Measurements from ENCODE around the gene RNF175.
A peak's percentile ranks its signal among the peaks of the same experiment; 100 is the strongest.

RNF175 gene

GRCh38 chr4:153750197-153750817, 9.5 kb downstream of the RNF175 start:
- peak; percentile 71 for FAIRE-seq

GRCh38 chr4:153748378-153748777, 11.4 kb downstream of the RNF175 start:
- FAIRE-seq (no peak), DNase-seq (ENCODE audit: extremely low spot score, insufficient read length, low read depth) (no peak)

More at GRCh38 chr4:153750197-153750817, 9.5 kb downstream of the RNF175 start:
- DNase-seq (ENCODE audit: extremely low spot score, insufficient read length, low read depth): peak; percentile 44

DNA sequence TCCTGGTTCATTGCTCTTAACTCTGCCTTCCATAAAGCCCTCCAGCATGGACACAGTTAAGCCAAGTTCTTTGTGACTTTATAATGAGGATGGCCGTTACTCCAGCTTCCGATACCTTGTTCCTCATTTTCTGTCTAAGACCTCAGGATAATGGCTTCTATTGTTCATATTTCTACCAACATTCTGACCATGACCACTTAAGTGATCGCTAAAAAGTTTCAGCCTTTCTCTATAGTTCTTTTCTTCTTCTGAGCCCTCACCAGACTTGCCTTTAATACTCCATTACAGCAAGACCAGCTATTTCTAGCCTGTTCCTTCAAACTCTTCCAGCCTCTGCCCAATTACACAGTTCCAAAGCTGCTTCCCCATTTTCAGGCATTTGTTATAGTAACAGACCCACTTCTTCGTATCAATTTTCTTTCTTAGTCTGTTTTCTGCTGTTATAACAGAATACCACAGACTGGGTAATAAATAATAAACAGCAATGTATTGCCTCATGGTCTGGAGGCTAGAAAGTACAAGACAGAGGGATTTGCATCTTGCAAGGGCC, 12.3 kb downstream of the RNF175 start:
- DNase-seq (ENCODE audit: extremely low spot score, insufficient read length, low read depth) (no peak), FAIRE-seq (no peak)

DNA sequence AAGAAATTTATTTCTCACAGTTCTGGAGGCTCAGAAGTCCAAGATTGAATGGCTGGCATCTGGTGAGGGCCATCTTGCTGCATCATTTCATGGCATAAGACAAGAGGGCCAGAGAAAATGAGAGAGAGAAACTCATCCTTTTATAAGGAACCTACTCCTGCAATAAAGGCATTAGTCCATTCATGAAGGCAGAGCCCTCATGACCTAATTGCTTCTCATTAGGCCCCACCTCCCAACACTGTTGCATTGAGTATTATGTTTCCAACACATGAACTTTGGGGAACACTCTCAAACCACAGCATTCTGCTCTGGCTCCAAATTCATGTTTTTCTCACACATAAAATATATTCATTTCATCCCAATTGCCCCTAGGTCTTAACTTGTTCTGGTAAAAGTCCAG, 14.2 kb downstream of the RNF175 start:
- DNase-seq (ENCODE audit: extremely low spot score, insufficient read length, low read depth) (no peak), FAIRE-seq (no peak)

GRCh38 chr4:153741541-153741940, 18.3 kb downstream of the RNF175 start:
- no peak for FAIRE-seq
- no peak for DNase-seq (ENCODE audit: extremely low spot score, insufficient read length, low read depth)

DNA sequence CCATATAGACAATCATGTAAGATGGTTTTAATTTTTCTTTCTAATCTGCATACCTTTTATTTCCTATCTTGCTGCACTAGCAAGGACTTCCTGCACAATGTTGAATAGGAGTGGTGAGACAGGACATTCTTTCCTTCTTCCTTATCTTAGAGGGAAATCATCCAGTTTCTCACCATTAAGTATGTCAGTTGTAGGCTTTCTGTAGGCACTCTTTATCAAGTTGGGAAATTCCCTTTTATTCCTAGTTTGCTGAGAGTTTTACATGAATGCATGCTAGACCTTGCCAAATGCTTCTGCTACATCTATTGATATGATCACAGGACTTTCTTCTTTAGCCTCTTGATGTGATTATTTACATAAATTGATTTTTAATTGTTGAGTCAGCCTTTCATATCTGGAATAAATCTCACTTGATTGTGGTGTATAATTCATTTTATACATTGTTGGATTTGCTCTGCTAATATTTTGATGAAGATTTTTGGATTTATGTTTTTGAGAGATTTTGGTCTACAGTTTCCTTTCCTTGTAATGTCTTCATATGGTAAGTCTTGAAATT, 23.8 kb downstream of the RNF175 start:
- FAIRE-seq (no peak), DNase-seq (ENCODE audit: extremely low spot score, insufficient read length, low read depth) (no peak)

GRCh38 chr4:153733751-153734448, 25.9 kb downstream of the RNF175 start:
- FAIRE-seq (peak; percentile 54), DNase-seq (ENCODE audit: extremely low spot score, insufficient read length, low read depth) (no peak)

GRCh38 chr4:153731239-153731638, 28.6 kb downstream of the RNF175 start:
- FAIRE-seq: no peak

DNA sequence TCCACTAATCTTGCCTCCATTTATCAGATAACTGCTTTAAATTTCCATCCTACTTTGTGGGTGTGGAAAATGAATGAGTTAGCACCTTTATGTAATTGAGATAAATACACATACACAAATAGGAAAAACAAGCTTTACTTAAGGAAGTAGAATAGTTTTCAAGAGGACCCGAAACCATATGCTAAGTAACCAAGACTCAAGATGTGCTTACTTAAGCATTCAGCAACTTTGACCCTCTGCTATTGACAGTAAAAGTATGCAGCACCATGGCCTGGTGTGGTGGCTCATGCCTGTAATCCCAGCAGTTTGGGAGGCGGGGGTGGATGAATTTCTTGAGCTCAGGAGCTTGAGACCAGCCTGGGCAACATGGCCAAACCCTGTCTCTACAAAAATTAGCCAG, 29.9 kb downstream of the RNF175 start:
- FAIRE-seq (no peak), DNase-seq (ENCODE audit: extremely low spot score, insufficient read length, low read depth) (no peak)

More at GRCh38 chr4:153731239-153731638, 28.6 kb downstream of the RNF175 start:
- DNase-seq (ENCODE audit: extremely low spot score, insufficient read length, low read depth): no peak

DNA sequence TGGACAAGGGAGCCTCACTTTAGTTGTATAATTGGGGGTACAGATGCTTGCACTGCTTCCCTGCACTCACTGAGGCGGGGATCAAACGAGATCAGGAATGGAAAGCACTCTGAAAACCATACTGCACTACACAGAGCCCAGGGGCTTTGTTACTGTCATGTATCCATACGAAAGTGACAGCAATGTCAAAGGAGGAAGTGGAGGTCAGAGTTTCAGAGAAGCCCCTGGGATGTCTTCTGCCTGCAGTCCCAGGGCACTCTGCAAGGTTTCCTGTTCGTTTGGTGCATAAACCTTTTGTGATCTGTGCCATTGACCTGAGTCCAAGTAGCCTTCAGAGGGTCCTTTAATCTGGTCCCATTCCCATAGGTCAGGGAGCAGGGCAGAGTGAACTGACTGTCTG, 31.2 kb downstream of the RNF175 start:
- FAIRE-seq (peak; percentile 18), DNase-seq (ENCODE audit: extremely low spot score, insufficient read length, low read depth) (no peak)

DNA sequence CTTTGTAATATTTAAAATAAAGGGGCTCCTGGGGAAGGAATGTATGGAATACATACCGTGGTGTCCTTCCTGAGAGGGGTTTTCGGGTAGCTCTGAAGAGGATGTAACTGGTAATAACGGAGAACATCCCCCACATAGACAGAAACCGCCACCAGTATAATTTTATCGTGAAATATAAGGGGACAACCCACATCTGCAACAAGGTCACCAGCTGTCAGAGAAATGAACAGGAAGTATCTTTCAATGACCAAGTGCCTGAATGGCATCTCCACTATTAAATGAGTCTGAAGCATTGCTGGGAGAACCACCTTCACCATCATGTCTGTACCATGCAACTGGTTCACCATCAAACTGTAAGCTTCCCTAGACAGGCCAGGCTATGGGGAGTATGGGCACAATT, 31.7 kb downstream of the RNF175 start:
- DNase-seq (ENCODE audit: extremely low spot score, insufficient read length, low read depth): no peak
- no peak for FAIRE-seq

- FAIRE-seq: no peak
- DNase-seq (ENCODE audit: extremely low spot score, insufficient read length, low read depth): no peak
These were observed 34.0 kb downstream of the RNF175 start for GRCh38 chr4:153725831-153726154.

- FAIRE-seq (no peak), DNase-seq (ENCODE audit: extremely low spot score, insufficient read length, low read depth) (no peak)
These were observed 34.5 kb downstream of the RNF175 start for GRCh38 chr4:153725136-153725830.

DNA sequence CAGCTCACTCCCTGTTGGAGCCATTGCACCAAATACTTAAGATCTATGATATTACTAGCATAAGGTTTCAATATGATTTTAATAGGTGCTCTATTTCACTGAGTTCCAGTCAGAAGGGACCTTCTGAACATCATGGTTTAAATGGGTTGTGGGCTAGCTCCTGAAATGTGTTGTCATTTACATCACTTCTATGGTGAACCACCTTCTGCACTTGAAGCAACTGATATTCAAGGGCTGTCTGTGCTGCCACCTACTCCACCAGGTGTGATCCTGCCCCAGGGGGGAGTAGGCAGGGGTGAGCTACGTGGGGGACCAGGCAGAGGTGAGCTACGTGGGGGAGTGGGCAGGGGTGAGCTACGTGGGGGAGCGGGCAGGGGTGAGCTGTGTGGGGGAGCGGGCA, 35.2 kb downstream of the RNF175 start:
- FAIRE-seq (no peak), DNase-seq (ENCODE audit: extremely low spot score, insufficient read length, low read depth) (no peak)

DNA sequence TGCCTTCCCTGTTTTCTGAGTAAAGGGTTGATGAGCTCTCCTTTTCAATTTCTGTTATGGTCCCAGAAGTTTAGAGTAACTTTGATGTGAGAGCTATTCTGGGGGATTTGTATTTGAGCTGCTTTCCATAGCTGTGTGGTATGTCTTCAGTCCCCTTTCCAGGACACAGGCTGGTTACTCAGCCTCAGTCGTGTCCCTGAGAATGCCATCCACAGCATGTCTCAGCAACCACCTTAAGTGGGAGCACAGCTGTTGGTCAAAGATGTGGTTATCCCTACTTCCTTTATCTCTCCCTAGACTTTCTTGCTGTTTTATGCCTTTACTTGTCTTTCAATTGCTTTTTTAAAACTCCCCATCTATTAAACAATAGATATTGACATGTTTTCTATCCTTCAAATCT, 37.8 kb downstream of the RNF175 start:
- DNase-seq (ENCODE audit: extremely low spot score, insufficient read length, low read depth): no peak
- FAIRE-seq: no peak

- FAIRE-seq (no peak), DNase-seq (ENCODE audit: extremely low spot score, insufficient read length, low read depth) (no peak)
These were observed 45.8 kb downstream of the RNF175 start for GRCh38 chr4:153713866-153714646.

GRCh38 chr4:153710681-153711080, 49.1 kb downstream of the RNF175 start:
- FAIRE-seq (no peak), DNase-seq (ENCODE audit: extremely low spot score, insufficient read length, low read depth) (no peak)

GRCh38 chr4:153706519-153706918, 53.3 kb downstream of the RNF175 start:
- FAIRE-seq (peak; percentile 56), DNase-seq (ENCODE audit: extremely low spot score, insufficient read length, low read depth) (no peak)

DNA sequence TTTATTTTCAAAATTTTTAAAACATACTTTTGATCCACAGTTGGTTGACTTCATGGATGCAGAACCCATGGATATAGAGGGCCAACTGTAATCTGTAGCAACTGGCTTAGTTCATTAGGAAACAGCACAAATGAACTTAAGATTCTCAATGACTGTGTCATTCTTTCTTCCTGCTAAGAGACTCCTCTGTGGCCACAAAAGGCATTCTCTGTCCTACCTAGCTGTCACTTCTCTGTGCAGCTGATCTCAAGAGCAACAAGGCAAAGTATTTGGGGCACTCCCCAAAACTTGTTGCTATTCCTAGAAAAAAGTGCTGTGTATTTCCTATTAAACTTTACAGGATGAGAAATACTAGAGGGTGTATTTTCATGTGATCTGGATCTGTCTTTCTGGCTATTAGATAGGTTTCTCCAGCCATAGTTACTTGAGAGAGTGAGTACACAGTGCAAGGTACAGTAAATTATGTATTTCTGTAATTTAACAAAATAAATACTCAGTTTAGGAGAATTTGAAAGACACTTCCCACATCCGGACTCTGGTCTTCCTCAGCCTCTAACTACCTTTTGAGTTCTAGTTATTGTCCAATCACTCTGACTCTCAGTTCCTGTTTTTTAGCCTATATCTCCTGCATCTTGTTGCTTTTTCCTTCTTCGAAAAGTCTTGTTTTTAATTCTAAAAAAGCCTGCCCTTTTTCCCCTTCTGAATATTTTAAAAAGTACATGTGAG, 53.9 kb downstream of the RNF175 start:
- DNase-seq (ENCODE audit: extremely low spot score, insufficient read length, low read depth): no peak
- FAIRE-seq: peak; percentile 80

All from GM18507 (cell line).